CD4-positive, CD25-positive, alpha-beta regulatory T cell (primary cell): ENCODE measurements around the gene PTPN13. TPM values are rescaled to one million over a fixed set of nuclear protein-coding genes. Genes with fewer than 3 reads are reported as not detected.

Experiments
- ATAC-seq, 2 donors: fragments of 150-1000 bp; cut with Tn5 transposase; one replicate each; pipeline ENCODE4 v1.10.0; 2021; ENCODE audit warnings: low read depth in 2 of 2, moderate number of reproducible peaks in 2 of 2, moderate library complexity in 1 of 2
- DNase-seq, 3 donors: peaks; one replicate each; pipeline versions ENCODE4 v3.0.0 to v3.0.0-alpha.2; 2012 to 2022; ENCODE audit warnings: mixed read lengths in 1 of 3
- H3K27ac ChIP-seq: one replicate; pipeline ENCODE4 v1.7.0; 2013; ENCODE audit warnings: mild to moderate bottlenecking, low read length; ENCODE audit not compliant: insufficient read depth, poor library complexity, severe bottlenecking
- H3K27me3 ChIP-seq: one replicate; pipeline ENCODE4 v1.7.0; 2013; ENCODE audit warnings: low read length; ENCODE audit not compliant: control insufficient read depth, insufficient read depth
- H3K36me3 ChIP-seq: one replicate; pipeline ENCODE4 v1.7.0; 2013; ENCODE audit warnings: mild to moderate bottlenecking, low read length, moderate library complexity; ENCODE audit not compliant: control insufficient read depth, insufficient read depth
- H3K4me1 ChIP-seq: 2 replicates; pipeline ENCODE4 v1.7.0; 2013; ENCODE audit warnings: mild to moderate bottlenecking, low read length; ENCODE audit not compliant: insufficient read depth, control insufficient read depth, poor library complexity, severe bottlenecking
- H3K4me3 ChIP-seq: one replicate; pipeline ENCODE4 v1.7.0; 2013; ENCODE audit warnings: low read depth, mild to moderate bottlenecking, low read length, moderate library complexity
- H3K9me3 ChIP-seq, 2 experiments: 1 replicate in 1 of 2; 2 replicates in 1 of 2; pipeline ENCODE4 v1.7.0; 2013; ENCODE audit warnings: low read length in 2 of 2, mild to moderate bottlenecking in 1 of 2, moderate library complexity in 1 of 2; ENCODE audit not compliant: control insufficient read depth in 2 of 2
- H3K27ac Mint-ChIP-seq, 3 donors: one replicate each; pipeline ENCODE4 v1.8.0; 2020 to 2022; ENCODE audit warnings: mild to moderate bottlenecking in 3 of 3, mixed read lengths in 3 of 3, moderate library complexity in 2 of 3
- H3K27me3 Mint-ChIP-seq: one replicate; pipeline ENCODE4 v1.8.0; 2022; ENCODE audit warnings: mild to moderate bottlenecking, mixed read lengths
- H3K36me3 Mint-ChIP-seq: one replicate; pipeline ENCODE4 v1.8.0; 2020; ENCODE audit warnings: mixed read lengths
- H3K4me1 Mint-ChIP-seq, 4 donors: one replicate each; pipeline ENCODE4 v1.8.0; 2020 to 2022; ENCODE audit warnings: mixed read lengths in 4 of 4, mild to moderate bottlenecking in 1 of 4
- H3K4me3 Mint-ChIP-seq, 4 donors: one replicate each; pipeline ENCODE4 v1.8.0; 2020 to 2022; ENCODE audit warnings: mild to moderate bottlenecking in 4 of 4, mixed read lengths in 4 of 4, moderate library complexity in 3 of 4
- H3K9me3 Mint-ChIP-seq, 7 donors: one replicate each; pipeline ENCODE4 v1.8.0; 2020 to 2022; ENCODE audit warnings: mixed read lengths in 7 of 7, mild to moderate bottlenecking in 3 of 7, moderate library complexity in 2 of 7
- polyA plus RNA-seq, 4 donors: library from polyadenylated mRNA; unstranded; fragments of 300-500 nt; fragmentation: Illumina TruSeq; gene quantifications; one replicate each; pipeline ENCODE4 v1.2.3, GENCODE V29; 2021
- total RNA-seq: library from RNA; stranded (reverse); gene quantifications from one replicate; pipeline ENCODE4 v1.2.3, GENCODE V29; 2022

The PTPN13 gene
- total and polyA plus RNA-seq, 5 donors from 2014 or later: 0.15 to 4.6 (median 0.20) TPM; not detected in 1

DNA sequence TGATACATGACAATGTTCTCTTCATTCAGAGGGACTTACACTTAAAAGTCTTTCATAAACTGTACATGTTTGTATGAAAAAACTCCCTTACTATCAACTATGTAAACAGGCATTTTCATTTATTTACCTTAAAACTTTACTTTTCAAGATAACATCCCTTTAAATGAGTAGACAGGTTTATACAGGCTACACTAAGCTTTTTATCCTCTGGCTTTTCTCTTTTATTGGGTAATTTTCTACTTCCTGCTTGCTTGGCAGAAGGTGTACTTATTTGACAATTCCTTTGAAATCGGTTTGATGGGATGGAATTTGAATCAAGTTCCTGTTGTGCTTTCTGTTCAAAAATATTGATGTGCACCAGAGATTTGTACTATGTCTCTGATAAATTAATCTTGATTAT lies 81.4 kb downstream of the PTPN13 start:
- Histone ChIP-seq H3K4me1 (no peaks in the 10 kb centered on the region), H3K27me3 (no peaks in the 10 kb centered on the region), H3K9me3 (no peaks in the 10 kb centered on the region), H3K36me3 (no peaks in the 10 kb centered on the region), H3K27ac (no peak overlapping the region), H3K4me3 (no peak overlapping the region)
- Mint-ChIP-seq H3K36me3 (no peaks in the 10 kb centered on the region), H3K4me3 (no peak overlapping the region), H3K27me3 (peaks cover 9% of the 10 kb centered on the region), H3K9me3 (peaks cover 0 to 9% (median 2%) of the 10 kb centered on the region in 7 donors), H3K27ac (no peak overlapping the region), H3K4me1 (no peaks in the 10 kb centered on the region)
- DNase-seq (no peak), ATAC-seq (no peak)

- Mint-ChIP-seq H3K9me3 (peaks cover 0 to 6% (median 1%) of the 10 kb centered on the region in 7 donors), H3K36me3 (no peaks in the 10 kb centered on the region), H3K4me1 (no peaks in the 10 kb centered on the region), H3K27ac (no peak overlapping the region), H3K27me3 (no peaks in the 10 kb centered on the region), H3K4me3 (no peak overlapping the region)
- Histone ChIP-seq H3K36me3 (no peaks in the 10 kb centered on the region), H3K9me3 (no peaks in the 10 kb centered on the region), H3K4me3 (no peak overlapping the region), H3K27ac (no peak overlapping the region), H3K27me3 (no peaks in the 10 kb centered on the region), H3K4me1 (no peaks in the 10 kb centered on the region)
- DNase-seq: no peak
- ATAC-seq: no peak
These were observed 84.7 kb downstream of the PTPN13 start for GRCh38 chr4:86678796-86679195.

GRCh38 chr4:86679441-86679840 lies 85.3 kb downstream of the PTPN13 start:
- DNase-seq (no peak), ATAC-seq (no peak)
- Mint-ChIP-seq H3K36me3 (no peaks in the 10 kb centered on the region), H3K9me3 (peaks cover 0 to 6% (median 1%) of the 10 kb centered on the region in 7 donors), H3K4me1 (no peaks in the 10 kb centered on the region), H3K27me3 (no peaks in the 10 kb centered on the region), H3K4me3 (no peak overlapping the region), H3K27ac (no peak overlapping the region)
- H3K4me3 ChIP-seq: no peak overlapping the region
- no peaks in the 10 kb centered on the region for H3K4me1 ChIP-seq
- H3K9me3 ChIP-seq: no peaks in the 10 kb centered on the region
- no peaks in the 10 kb centered on the region for H3K36me3 ChIP-seq
- no peaks in the 10 kb centered on the region for H3K27me3 ChIP-seq
- H3K27ac ChIP-seq: no peak overlapping the region

GRCh38 chr4:86683167-86683566 lies 89.1 kb downstream of the PTPN13 start:
- DNase-seq (no peak), ATAC-seq (no peak)
- Histone ChIP-seq H3K36me3 (no peaks in the 10 kb centered on the region), H3K27ac (no peak overlapping the region), H3K27me3 (no peaks in the 10 kb centered on the region), H3K4me3 (no peak overlapping the region), H3K9me3 (no peaks in the 10 kb centered on the region), H3K4me1 (no peaks in the 10 kb centered on the region)
- Mint-ChIP-seq H3K9me3 (peaks cover 0 to 6% (median 0%) of the 10 kb centered on the region in 7 donors), H3K27me3 (no peaks in the 10 kb centered on the region), H3K27ac (no peak overlapping the region), H3K4me3 (no peak overlapping the region), H3K36me3 (no peaks in the 10 kb centered on the region), H3K4me1 (no peaks in the 10 kb centered on the region)

- H3K9me3 ChIP-seq: no peaks in the 10 kb centered on the region
- peaks cover 0 to 2% (median 0%) of the 10 kb centered on the region in 7 donors for H3K9me3 Mint-ChIP-seq
- no peaks in the 10 kb centered on the region for H3K4me1 Mint-ChIP-seq
These were observed 89.9 kb downstream of the PTPN13 start for GRCh38 chr4:86683983-86684382.

GRCh38 chr4:86685401-86685800 lies 91.3 kb downstream of the PTPN13 start:
- H3K27me3 Mint-ChIP-seq: peaks cover 5% of the 10 kb centered on the region
- Histone ChIP-seq H3K4me3 (no peak overlapping the region), H3K27ac (no peak overlapping the region), H3K36me3 (no peaks in the 10 kb centered on the region), H3K27me3 (no peaks in the 10 kb centered on the region), H3K4me1 (no peaks in the 10 kb centered on the region), H3K9me3 (no peaks in the 10 kb centered on the region)
- H3K4me1 Mint-ChIP-seq: no peaks in the 10 kb centered on the region
- H3K4me3 Mint-ChIP-seq: no peak overlapping the region
- peaks cover 0 to 3% (median 0%) of the 10 kb centered on the region in 7 donors for H3K9me3 Mint-ChIP-seq
- no peak overlapping the region for H3K27ac Mint-ChIP-seq
- DNase-seq: no peak
- no peaks in the 10 kb centered on the region for H3K36me3 Mint-ChIP-seq
- ATAC-seq: no peak

More at GRCh38 chr4:86683983-86684382, 89.9 kb downstream of the PTPN13 start:
- no peaks in the 10 kb centered on the region for H3K4me1 ChIP-seq
- no peak overlapping the region for H3K4me3 ChIP-seq
- no peaks in the 10 kb centered on the region for H3K36me3 ChIP-seq
- no peaks in the 10 kb centered on the region for H3K27me3 ChIP-seq
- Mint-ChIP-seq H3K27me3 (no peaks in the 10 kb centered on the region), H3K4me3 (no peak overlapping the region), H3K27ac (no peak overlapping the region), H3K36me3 (no peaks in the 10 kb centered on the region)
- ATAC-seq: no peak
- H3K27ac ChIP-seq: no peak overlapping the region
- DNase-seq: no peak

GRCh38 chr4:86686741-86687140 lies 92.6 kb downstream of the PTPN13 start:
- ATAC-seq (no peak), DNase-seq (no peak)
- Mint-ChIP-seq H3K9me3 (peaks cover 0 to 3% (median 0%) of the 10 kb centered on the region in 7 donors), H3K4me3 (no peak overlapping the region), H3K4me1 (no peaks in the 10 kb centered on the region), H3K27ac (no peak overlapping the region), H3K27me3 (peaks cover 5% of the 10 kb centered on the region), H3K36me3 (no peaks in the 10 kb centered on the region)
- Histone ChIP-seq H3K36me3 (no peaks in the 10 kb centered on the region), H3K4me1 (no peaks in the 10 kb centered on the region), H3K27me3 (no peaks in the 10 kb centered on the region), H3K4me3 (no peak overlapping the region), H3K9me3 (no peaks in the 10 kb centered on the region), H3K27ac (no peak overlapping the region)

GRCh38 chr4:86688026-86688425 lies 93.9 kb downstream of the PTPN13 start:
- Mint-ChIP-seq H3K36me3 (no peaks in the 10 kb centered on the region), H3K4me1 (no peaks in the 10 kb centered on the region), H3K9me3 (peaks cover 0 to 3% (median 0%) of the 10 kb centered on the region in 7 donors), H3K27me3 (peaks cover 5% of the 10 kb centered on the region), H3K4me3 (no peak overlapping the region), H3K27ac (no peak overlapping the region)
- DNase-seq (no peak), ATAC-seq (no peak)
- H3K4me3 ChIP-seq: no peak overlapping the region
- no peaks in the 10 kb centered on the region for H3K36me3 ChIP-seq
- H3K27ac ChIP-seq: no peak overlapping the region
- H3K9me3 ChIP-seq: no peaks in the 10 kb centered on the region
- H3K27me3 ChIP-seq: no peaks in the 10 kb centered on the region
- H3K4me1 ChIP-seq: no peaks in the 10 kb centered on the region
